GM08714 (cell line): ENCODE measurements around the gene NTRK2.

Source experiments
- H3K4me3 ChIP-seq: fragments of 200-500 bp; sonication (Bioruptor generic); 2 replicates; pipeline ENCODE4 v1.5.1; 2014; ENCODE audit warnings: mild to moderate bottlenecking, low read length, inconsistent platforms
- ZNF274 ChIP-seq: IDR thresholded peaks from 2 replicates; pipeline ENCODE4 v1.6.1; 2012; ENCODE audit warnings: mild to moderate bottlenecking, low read depth, low read length

Gene NTRK2

DNA sequence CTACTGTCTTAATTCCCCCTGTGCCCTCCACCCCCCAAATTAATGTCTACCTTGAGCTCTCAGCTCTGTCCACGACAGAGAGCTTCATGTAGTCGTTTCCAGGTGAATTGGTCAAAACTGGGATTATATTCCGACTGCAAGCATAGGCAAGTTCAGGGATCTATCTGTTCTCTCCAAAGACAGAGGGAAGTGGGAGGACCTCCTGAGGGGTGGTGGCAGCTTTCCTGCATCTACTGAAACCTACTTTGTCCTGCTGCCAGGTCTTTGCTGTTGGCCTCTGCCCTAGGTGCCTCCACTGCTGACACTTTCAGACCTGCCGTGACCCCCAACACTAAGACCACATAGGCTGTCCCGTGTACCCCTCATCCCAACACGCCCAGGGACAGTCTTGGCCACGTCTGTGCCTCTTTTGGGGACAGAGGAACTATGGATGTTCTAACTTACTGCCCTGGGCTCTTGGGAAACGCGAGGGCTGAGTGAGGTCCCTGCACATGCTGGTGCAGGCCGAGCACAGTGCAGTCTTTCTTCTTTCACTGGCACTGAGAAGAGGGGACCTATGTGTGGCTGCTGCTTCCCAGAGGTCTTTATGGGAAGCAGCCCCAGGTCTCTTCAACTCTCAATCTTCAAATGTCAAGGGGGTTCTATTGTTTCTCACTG is 125.6 kb downstream of the NTRK2 start:
- TF ChIP-seq ZNF274: no peak
- H3K4me3 ChIP-seq: no peak overlapping the region

GRCh38 chr9:84796404-84796803 is 126.9 kb downstream of the NTRK2 start:
- TF ChIP-seq ZNF274: no peak
- H3K4me3 ChIP-seq: no peak overlapping the region

DNA sequence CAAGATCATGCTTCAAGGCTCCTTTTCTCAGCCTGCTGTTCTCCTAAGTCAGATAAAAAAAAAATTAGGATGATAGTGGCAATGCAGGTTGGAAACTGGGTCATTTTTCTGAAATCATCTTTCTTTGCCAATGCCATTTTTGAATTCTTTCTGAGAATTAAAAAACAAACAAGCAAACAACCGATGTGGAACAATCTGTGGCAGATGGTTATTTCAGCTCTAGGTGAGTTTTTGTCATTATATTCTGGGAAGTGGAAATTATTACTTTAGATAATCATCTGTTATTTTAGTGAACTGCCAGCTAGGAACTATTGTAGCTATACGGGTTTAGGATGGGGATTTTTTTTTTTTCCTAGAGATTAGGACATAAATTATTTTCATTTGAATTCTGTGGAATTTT is 129.7 kb downstream of the NTRK2 start:
- TF ChIP-seq ZNF274: no peak
- no peak overlapping the region for H3K4me3 ChIP-seq

GRCh38 chr9:84804951-84805694 is 135.6 kb downstream of the NTRK2 start:
- no peak overlapping the region for H3K4me3 ChIP-seq
- no peak for TF ChIP-seq ZNF274

GRCh38 chr9:84807431-84807830 is 137.9 kb downstream of the NTRK2 start:
- TF ChIP-seq ZNF274: no peak
- no peak overlapping the region for H3K4me3 ChIP-seq

DNA sequence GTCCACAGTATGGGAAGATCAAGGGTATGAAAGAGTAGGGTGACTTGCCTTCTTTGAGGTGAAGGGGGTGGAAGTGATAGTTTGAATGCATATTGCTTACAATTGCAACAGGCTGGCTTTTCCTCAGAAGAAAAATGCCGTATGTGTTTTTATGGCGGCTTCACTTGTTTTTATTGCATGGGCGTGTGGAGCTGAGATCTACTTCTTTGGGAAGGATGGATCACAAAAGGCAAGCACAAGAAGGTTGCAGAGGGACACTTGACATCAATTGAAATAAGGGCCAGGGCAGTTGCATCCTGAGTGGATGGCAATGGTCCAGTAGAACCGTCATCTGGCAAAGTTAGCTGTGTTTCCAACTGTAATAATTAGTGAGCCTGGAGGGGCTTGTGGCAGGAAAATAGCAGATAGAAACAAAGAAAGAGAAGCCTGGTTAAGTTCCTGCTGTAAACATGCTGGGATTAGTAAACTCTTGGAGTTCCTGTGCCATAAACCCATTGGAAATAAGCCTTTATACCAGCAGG is 138.4 kb downstream of the NTRK2 start:
- TF ChIP-seq ZNF274: no peak
- H3K4me3 ChIP-seq: no peak overlapping the region

DNA sequence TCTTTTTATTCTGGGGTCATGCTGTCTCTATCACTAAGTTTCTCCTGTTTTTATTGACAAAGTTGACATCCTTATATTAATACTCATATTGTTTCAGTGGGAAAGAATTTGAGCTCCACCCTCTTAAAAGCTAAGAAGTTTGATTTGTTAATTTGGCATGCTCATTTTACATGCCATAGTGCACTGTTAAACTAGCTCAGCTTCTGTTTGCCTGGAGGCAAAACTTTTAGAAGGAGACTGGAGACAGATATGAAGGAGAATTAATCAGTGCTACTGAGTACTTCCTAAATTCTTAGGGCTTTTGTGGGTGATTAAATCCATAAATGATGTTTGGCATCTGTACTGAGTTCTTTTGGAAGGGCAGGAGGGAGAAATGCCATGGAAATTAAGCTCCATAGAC is 138.9 kb downstream of the NTRK2 start:
- H3K4me3 ChIP-seq: no peak overlapping the region
- no peak for TF ChIP-seq ZNF274

DNA sequence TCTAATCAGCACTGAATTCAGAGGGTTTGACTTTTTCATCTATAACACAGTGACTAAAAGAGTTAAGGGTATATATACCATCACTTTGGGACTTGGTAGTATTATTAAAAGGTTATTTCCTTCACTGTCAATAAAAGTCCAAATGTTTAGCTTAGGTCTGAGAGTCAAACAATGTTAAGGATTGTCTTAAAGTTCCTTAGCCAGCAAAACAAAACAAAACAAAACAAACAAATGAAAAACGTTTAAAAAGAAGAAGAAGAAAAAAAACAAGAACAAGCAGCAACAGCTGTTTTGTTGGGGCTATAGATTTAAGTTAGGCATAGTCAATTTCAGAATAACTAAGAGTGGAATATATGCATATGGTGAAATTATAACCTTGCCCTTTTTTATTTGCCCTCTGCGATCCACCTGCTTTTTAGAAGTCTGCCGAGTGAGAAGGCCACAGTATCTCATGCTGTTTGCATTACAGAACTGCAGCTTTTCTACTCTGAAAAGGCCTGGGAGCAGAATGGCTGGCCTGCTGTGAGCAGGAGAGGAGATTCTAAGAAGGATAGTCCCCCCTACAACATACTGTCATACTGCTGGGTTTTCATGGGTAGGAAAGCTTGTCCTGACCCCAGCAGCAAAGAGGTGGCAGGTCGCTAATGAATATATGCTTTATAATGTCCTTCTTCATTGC is 141.7 kb downstream of the NTRK2 start:
- TF ChIP-seq ZNF274: no peak

DNA sequence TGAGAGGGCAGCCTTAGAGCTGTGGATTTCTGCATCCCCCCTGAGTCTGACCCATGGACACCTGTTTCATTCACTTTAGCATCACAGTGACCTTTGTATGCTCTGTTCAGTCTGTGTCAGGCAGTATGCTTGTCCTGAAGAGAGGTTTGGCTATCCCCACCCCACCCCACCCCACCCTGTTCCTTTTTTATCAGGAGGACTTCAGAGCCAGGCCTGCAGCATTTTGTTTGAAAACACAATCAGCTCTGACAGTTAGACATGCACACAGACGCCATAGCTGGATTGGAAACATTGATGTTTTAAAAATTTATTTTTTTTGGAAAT is 142.2 kb downstream of the NTRK2 start:
- no peak for TF ChIP-seq ZNF274
- no peak overlapping the region for H3K4me3 ChIP-seq

More for the DNA sequence above, 141.7 kb downstream of the NTRK2 start:
- no peak overlapping the region for H3K4me3 ChIP-seq

DNA sequence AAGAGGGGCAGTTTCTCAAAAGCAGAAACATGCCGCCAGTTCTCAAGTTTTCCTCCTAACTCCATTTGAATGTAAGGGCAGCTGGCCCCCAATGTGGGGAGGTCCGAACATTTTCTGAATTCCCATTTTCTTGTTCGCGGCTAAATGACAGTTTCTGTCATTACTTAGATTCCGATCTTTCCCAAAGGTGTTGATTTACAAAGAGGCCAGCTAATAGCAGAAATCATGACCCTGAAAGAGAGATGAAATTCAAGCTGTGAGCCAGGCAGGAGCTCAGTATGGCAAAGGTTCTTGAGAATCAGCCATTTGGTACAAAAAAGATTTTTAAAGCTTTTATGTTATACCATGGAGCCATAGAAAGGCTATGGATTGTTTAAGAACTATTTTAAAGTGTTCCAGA is 142.8 kb downstream of the NTRK2 start:
- no peak for TF ChIP-seq ZNF274
- H3K4me3 ChIP-seq: no peak overlapping the region

- no peak overlapping the region for H3K4me3 ChIP-seq
- no peak for TF ChIP-seq ZNF274
Measured at GRCh38 chr9:84812847-84813246, 143.3 kb downstream of the NTRK2 start.

DNA sequence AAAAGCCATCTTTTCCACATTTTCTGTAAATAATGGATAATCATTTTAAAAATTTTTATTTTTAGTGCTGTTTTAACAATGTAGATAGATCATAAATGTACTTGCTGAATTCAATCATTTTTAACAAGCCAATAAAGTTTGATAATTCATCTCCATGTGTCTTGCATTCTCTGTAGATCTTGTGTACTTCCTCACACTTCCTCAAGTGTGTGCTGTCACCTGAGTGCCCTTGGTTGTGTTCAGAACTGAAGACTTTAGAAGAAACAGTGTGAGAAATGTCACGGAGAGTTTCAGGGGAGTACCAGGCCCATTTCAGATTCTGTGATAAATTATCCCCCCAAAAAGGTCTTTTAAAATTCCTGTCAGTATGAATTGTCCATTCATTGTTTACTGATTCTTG is 146.0 kb downstream of the NTRK2 start:
- TF ChIP-seq ZNF274: no peak

GRCh38 chr9:84817038-84817437 is 147.5 kb downstream of the NTRK2 start:
- no peak for TF ChIP-seq ZNF274
- no peak overlapping the region for H3K4me3 ChIP-seq

More for the DNA sequence above, 146.0 kb downstream of the NTRK2 start:
- no peak overlapping the region for H3K4me3 ChIP-seq

GRCh38 chr9:84818791-84819190 is 149.3 kb downstream of the NTRK2 start:
- no peak for TF ChIP-seq ZNF274
- no peak overlapping the region for H3K4me3 ChIP-seq

- H3K4me3 ChIP-seq: no peak overlapping the region
- TF ChIP-seq ZNF274: no peak
Measured at GRCh38 chr9:84819491-84819991, 150.0 kb downstream of the NTRK2 start.
